ENCODE results near the gene ANXA10. TPM values are rescaled to one million over a fixed set of nuclear protein-coding genes. Genes with fewer than 3 reads are reported as not detected.

The ANXA10 gene
- total and polyA plus RNA-seq, 2 experiments from 2014 or later = not detected

DNA sequence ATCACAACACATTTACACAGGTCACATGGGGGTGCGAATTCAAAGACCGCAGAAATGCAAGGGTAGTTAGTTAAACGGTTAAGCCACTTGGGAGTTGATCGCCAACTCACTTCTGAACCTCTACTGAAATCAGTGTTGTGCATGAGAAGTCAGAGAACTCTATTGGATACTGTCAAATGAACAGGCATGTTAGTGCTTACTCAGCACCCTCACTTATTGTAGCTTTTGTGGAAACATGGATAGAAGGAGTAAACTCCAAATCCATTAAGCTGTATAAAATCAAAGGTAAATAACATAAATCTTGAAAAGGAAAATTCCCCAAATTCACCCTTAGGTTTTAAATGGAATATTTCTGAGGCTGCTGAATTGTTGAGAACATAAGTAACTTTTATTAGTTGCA, 17.5 kb upstream of the ANXA10 start:
- no peaks in the 10 kb centered on the region; the same call in 2 of the 3 replicates for H3K4me1 Mint-ChIP-seq
- Histone ChIP-seq H3K9me2 (ENCODE audit: insufficient read depth) (no peaks in the 10 kb centered on the region), H2AFZ (no peak overlapping the region), H3K27me3 (ENCODE audit: insufficient read depth) (no peaks in the 10 kb centered on the region), H3K36me3 (ENCODE audit: insufficient read depth) (no peaks in the 10 kb centered on the region), H4K20me1 (replicated peaks; ENCODE audit: insufficient read depth) (no peaks in the 10 kb centered on the region), H3K4me3 (no peak overlapping the region), H3K4me1 (ENCODE audit: insufficient read depth) (no peaks in the 10 kb centered on the region), H3K27ac (ENCODE audit: low read depth) (no peak overlapping the region), H3K4me2 (no peak overlapping the region), H3F3A (replicated peaks; ENCODE audit: low read depth) (no peaks in the 10 kb centered on the region), H3K79me2 (replicated peaks; ENCODE audit: insufficient read depth) (no peaks in the 10 kb centered on the region)
- no peak for ATAC-seq
- no peak overlapping the region for H3K27ac Mint-ChIP-seq
- no peaks in the 10 kb centered on the region; the same call in 2 of the 3 replicates for H3K9me3 Mint-ChIP-seq
- no peaks in the 10 kb centered on the region for H3K36me3 Mint-ChIP-seq (ENCODE audit: low read depth)
- H3K27me3 Mint-ChIP-seq (ENCODE audit: insufficient read depth, low read depth, poor library complexity) = no peaks in the 10 kb centered on the region
- TF ChIP-seq, protein P1, sequence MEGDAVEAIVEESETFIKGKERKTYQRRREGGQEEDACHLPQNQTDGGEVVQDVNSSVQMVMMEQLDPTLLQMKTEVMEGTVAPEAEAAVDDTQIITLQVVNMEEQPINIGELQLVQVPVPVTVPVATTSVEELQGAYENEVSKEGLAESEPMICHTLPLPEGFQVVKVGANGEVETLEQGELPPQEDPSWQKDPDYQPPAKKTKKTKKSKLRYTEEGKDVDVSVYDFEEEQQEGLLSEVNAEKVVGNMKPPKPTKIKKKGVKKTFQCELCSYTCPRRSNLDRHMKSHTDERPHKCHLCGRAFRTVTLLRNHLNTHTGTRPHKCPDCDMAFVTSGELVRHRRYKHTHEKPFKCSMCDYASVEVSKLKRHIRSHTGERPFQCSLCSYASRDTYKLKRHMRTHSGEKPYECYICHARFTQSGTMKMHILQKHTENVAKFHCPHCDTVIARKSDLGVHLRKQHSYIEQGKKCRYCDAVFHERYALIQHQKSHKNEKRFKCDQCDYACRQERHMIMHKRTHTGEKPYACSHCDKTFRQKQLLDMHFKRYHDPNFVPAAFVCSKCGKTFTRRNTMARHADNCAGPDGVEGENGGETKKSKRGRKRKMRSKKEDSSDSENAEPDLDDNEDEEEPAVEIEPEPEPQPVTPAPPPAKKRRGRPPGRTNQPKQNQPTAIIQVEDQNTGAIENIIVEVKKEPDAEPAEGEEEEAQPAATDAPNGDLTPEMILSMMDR (conservative IDR thresholded peaks at IDR 0.05; ENCODE audit: low read depth in 2 of 2) = no peak
- no peak overlapping the region for H3K4me3 Mint-ChIP-seq
- DNase-seq (ENCODE audit: low spot score) = no peak

DNA sequence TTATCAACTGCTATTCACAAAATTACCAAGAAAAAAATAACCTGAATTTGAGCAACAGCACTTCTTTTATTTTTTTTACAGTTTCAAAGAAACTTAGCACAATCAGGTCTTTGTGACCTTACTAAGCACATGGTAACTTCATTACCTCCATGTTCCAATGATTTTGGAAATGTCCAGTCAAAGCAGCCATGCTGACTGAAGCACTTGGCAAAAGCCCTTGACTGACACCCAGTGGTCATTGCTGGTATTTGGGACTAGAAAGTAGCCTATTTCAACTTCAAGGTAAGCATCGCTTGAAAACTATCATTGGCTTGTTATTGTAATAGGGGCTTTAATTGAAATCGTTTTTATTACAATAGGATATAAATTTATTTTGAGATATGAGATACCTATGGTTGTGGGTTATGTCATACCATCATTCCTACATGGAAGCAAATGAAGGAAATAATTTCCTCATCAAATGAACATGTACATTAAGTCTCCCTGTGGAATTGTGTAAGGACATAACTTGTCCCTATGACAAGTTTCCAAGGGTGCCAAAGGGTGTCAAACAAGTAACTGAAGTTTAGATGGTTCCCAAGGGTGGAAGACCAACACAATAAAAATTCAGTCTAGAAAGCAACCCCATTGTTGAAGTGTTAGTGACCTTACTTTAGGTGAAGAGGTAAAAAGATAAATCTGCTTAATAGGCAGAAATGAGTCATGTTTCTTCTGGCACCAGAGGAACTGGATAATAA, 15.2 kb upstream of the ANXA10 start:
- Histone ChIP-seq H3K4me1 (ENCODE audit: insufficient read depth) (no peaks in the 10 kb centered on the region), H4K20me1 (replicated peaks; ENCODE audit: insufficient read depth) (no peaks in the 10 kb centered on the region), H3K27me3 (ENCODE audit: insufficient read depth) (no peaks in the 10 kb centered on the region), H3K36me3 (ENCODE audit: insufficient read depth) (no peaks in the 10 kb centered on the region), H3K9me2 (ENCODE audit: insufficient read depth) (no peaks in the 10 kb centered on the region), H3K79me2 (replicated peaks; ENCODE audit: insufficient read depth) (no peaks in the 10 kb centered on the region), H2AFZ (no peak overlapping the region), H3F3A (replicated peaks; ENCODE audit: low read depth) (no peaks in the 10 kb centered on the region), H3K27ac (ENCODE audit: low read depth) (no peak overlapping the region), H3K4me2 (no peak overlapping the region), H3K4me3 (no peak overlapping the region)
- ATAC-seq (peak; percentile 50; the same call in 2 of the 3 replicates), DNase-seq (ENCODE audit: low spot score) (peak; percentile 75)
- no peak overlapping the region for H3K4me3 Mint-ChIP-seq
- H3K9me3 Mint-ChIP-seq = no peaks in the 10 kb centered on the region
- peaks cover 1% of the 10 kb centered on the region for H3K4me1 Mint-ChIP-seq
- H3K27me3 Mint-ChIP-seq (ENCODE audit: insufficient read depth, low read depth, poor library complexity) = no peaks in the 10 kb centered on the region
- no peaks in the 10 kb centered on the region for H3K36me3 Mint-ChIP-seq (ENCODE audit: low read depth)
- TF ChIP-seq, protein P2, sequence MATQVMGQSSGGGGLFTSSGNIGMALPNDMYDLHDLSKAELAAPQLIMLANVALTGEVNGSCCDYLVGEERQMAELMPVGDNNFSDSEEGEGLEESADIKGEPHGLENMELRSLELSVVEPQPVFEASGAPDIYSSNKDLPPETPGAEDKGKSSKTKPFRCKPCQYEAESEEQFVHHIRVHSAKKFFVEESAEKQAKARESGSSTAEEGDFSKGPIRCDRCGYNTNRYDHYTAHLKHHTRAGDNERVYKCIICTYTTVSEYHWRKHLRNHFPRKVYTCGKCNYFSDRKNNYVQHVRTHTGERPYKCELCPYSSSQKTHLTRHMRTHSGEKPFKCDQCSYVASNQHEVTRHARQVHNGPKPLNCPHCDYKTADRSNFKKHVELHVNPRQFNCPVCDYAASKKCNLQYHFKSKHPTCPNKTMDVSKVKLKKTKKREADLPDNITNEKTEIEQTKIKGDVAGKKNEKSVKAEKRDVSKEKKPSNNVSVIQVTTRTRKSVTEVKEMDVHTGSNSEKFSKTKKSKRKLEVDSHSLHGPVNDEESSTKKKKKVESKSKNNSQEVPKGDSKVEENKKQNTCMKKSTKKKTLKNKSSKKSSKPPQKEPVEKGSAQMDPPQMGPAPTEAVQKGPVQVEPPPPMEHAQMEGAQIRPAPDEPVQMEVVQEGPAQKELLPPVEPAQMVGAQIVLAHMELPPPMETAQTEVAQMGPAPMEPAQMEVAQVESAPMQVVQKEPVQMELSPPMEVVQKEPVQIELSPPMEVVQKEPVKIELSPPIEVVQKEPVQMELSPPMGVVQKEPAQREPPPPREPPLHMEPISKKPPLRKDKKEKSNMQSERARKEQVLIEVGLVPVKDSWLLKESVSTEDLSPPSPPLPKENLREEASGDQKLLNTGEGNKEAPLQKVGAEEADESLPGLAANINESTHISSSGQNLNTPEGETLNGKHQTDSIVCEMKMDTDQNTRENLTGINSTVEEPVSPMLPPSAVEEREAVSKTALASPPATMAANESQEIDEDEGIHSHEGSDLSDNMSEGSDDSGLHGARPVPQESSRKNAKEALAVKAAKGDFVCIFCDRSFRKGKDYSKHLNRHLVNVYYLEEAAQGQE (IDR thresholded peaks at IDR 0.05; ENCODE audit: unreplicated experiment) = no peak
- TF ChIP-seq ZNF114 (CRISPR knock-in tag; IDR thresholded peaks at IDR 0.05) = no peak
- TF ChIP-seq, protein P1 (conservative IDR thresholded peaks at IDR 0.05; ENCODE audit: low read depth in 2 of 2) = peak; percentile 94 to 98
- TF ChIP-seq, protein P3, sequence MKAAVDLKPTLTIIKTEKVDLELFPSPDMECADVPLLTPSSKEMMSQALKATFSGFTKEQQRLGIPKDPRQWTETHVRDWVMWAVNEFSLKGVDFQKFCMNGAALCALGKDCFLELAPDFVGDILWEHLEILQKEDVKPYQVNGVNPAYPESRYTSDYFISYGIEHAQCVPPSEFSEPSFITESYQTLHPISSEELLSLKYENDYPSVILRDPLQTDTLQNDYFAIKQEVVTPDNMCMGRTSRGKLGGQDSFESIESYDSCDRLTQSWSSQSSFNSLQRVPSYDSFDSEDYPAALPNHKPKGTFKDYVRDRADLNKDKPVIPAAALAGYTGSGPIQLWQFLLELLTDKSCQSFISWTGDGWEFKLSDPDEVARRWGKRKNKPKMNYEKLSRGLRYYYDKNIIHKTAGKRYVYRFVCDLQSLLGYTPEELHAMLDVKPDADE (IDR thresholded peaks at IDR 0.05) = no peak
- no peak overlapping the region for H3K27ac Mint-ChIP-seq

Data from GM23338 (cell line).